Activated T-helper 1 cell treated with anti-CD3 and anti-CD28 coated beads, Interleukin-2, amount 50 U/mL, for 16 hours (primary cell): ENCODE data around the gene ADGRA3.
"Not testable (repeated sequence)": the region's sequence is repeated elsewhere in the genome, so short reads cannot be mapped to it uniquely, and the experiment has no call there.

Experiments used
- DNase-seq, 2 donors: peaks; one replicate each; pipeline ENCODE4 v3.0.0-alpha.2; 2020; ENCODE audit warnings: low read depth in 1 of 2, low spot score in 1 of 2

The ADGRA3 gene

DNA sequence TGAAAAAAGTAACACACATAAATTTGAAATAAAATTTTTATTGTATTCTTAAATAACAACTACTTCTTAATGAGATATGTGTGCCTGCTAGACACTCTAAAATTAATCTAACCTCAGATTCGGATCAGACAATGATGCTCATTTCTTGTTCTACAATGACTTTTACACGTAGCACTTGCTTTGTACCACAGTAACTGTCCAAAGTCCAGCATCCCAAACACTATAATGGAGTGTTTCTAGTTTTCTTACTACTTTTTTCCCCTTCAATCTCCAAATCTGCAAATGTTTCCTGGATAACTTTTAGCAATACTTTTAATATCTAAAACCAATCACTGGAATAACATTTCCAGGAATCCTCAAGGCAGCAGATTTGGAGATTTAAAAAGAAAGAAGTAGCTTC, 75.9 kb downstream of the ADGRA3 start:
- no peak for DNase-seq

DNA sequence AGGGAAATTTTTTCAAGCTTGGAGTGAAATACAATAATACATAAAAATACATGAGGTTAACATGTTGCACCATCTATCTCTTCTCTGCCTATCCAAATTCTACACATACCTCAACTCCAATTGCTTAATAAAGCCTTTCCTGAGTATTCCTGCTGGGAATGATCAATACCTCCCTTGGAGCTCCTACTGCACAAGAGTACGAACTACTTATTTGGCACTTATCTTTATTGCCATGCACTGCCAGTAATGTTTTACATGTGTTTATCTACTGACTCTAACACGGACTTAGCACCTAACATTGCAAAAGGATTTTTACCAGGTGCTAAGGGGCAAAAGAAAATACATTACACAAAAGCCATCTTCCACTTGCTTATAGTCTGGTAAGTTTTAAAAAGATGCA, 80.2 kb downstream of the ADGRA3 start:
- DNase-seq = no peak

DNA sequence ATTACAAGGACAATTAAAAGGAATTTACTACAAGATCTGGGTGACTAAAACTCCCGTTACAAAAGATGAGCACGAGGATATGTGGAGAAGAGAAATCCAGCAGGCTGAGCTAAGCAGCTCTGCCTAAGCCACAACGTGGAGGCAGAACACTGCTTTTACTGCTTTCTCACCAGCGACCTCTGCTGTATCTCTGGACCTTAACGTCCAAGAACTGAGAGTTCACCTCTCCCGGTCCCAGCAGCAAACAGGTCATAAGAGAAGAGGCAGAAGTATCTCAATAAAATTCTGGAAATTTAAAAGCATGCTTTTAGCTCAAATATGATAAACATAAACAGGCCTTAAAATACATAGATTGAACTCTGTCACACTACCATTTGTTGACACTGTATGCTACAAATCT, 81.0 kb downstream of the ADGRA3 start:
- DNase-seq = no peak

DNA sequence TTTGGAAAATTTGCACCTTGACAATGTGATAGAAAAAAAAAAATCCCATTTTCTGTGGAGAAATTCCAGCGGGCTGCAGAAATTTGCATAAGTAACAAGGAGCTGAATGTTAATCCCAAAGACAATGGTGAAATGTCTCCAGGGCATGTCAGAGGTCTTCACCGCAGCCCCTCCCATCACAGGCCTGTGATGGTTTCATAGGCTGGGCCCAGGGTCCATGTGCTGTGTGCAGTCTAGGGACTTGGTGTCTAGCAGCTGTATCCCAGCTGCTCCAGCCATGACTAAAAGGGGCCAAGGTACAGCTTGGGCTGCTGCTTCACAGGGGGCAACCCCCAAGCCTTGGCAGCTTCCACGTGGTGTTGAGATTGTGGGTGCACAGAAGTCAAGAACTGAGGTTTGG, 85.2 kb downstream of the ADGRA3 start:
- DNase-seq = no peak

DNA sequence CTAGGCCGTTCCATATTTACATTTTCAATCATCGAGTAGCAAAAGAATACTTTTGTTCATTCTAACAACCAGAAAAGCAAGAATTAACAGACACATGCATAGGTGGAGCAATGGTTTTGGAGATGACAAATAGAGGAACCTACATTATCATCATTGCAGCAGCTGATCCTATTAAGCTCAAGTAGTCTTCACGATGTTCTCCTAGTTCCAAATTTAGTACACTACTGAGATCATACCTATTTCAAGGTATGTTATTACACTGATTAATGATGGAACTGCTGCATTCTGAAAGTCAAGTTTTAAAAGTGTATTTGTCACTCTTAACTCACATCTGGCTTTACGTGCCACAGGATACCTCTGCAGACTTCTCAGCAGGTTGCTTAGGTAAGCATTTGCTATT, 87.4 kb downstream of the ADGRA3 start:
- DNase-seq = no peak

DNA sequence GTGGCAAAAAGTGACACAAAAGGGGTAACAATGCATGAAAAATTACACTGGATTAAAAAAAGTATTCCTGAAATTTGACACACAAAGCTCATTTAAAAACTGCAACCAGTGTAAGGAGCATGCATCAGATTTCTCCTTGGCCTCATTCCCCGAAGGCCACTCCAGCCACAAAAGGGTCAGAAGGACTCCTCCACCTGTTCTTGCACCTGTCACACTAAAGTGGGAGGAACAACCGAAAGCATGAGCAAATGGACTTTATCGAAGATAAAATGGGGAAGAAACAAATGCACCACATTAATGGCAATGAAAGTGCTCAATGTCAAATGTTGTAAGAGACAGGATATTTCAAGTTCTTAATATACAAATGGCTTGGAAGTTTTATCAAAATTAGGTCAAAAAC, 88.2 kb downstream of the ADGRA3 start:
- no peak for DNase-seq

DNA sequence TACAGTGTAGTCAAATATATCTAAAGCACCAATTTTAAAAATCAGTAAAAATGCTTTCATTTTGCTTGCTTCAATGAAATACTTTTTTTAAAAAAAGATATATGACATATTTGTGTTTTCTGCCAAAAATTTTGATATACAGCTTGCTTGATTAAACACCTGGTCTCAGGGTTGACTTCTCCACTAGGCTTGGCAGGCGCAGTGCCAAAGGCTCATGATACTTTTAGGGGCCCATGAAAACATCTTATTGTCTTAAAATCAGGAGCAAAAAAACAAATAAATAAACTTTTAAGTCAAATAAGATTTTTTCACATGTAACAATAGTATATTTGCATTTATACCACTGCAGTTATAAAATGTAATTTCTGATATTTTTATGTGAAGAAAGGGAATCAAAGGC, 95.6 kb downstream of the ADGRA3 start:
- DNase-seq = no peak

DNA sequence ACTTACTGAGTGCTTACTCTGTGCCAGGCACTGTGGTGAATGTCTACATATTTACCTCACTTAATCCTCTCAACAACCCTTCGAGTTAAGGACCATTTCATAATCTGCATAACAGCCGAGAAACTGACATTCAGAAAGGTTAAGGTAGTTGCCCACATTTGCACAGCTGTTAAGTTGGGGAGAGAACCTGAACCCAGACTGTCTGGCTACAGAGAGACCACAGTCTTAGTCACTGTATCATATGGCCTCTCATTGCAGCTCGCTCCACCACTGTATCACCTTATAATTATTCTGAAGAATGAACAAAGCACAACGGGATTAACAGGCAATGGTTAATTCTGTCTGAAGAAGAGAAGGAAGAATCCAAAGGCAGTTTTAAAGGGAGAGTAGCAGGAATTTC, 98.5 kb downstream of the ADGRA3 start:
- DNase-seq = no peak

DNA sequence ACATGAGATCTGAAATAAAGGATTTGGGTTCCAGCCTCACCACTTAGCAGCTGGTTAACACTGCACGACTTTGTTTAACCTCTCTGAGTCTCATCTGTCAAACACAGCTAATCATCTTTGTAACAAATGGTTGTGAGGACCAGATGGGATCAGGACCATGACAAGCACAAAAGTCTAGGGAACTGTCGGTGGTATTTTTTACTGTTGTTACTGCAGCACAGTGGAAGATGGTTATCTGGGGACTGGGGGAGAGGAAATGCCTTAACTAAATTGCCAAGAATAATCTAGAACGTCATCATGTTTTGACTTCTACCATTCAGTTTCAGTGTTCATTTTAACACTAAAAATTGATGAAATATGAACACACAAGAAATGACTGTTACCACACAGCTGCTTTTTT, 99.5 kb downstream of the ADGRA3 start:
- DNase-seq = no peak

DNA sequence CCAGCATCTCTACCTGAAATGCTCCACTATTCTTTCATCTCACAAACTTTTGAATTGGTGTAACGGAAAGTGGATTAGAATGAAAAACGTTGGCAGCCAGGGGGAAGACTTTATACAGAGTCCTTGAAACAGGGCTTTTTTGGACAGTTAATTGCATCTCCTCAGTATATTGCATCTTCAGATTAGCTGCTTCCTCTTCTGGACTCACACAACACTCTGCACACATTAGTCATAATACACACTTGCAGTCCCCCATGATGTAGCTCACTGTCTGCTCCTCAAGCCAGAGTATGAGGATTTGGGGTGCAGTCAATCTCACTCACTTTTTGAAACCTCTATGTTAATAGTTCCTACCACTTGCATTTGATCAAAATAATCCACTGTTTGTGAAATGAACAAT, 101.0 kb downstream of the ADGRA3 start:
- no peak for DNase-seq

DNA sequence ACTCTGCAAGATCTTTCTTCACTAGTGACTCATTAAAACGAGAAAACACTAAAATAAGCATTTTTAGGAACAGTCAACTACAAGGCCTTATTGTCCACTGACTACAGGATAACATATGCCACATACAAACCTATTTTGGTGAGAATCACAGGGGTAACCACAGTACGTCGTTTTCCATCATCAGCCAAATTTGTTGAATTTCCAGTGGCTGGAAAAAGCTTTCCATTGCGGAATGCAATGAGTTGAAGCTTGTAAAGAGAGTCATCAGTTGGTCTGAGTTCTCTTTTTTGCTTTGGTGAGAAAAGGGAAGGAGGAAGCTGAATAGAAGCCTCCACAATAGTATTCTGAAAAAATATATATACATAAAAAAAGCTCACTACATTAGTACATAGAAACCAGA, 102.4 kb downstream of the ADGRA3 start:
- DNase-seq = no peak

DNA sequence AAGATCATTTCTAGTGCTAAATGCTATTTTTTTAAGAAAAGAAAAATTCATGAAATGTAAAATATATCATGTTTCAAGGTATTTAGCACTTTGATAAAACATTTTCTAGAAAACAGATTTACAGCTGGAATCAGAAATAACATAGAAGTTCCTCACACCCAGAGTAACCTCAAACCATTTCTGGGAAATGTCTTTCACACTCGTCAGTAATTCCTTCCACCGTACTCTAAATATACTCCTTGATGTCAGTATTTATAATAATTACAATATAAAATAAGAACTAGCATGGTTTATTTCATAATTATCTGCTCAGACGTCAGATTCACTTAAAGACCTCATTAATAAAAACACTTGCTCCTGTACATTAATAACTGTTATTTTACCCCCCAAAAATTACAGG, 103.9 kb downstream of the ADGRA3 start:
- no peak for DNase-seq

DNA sequence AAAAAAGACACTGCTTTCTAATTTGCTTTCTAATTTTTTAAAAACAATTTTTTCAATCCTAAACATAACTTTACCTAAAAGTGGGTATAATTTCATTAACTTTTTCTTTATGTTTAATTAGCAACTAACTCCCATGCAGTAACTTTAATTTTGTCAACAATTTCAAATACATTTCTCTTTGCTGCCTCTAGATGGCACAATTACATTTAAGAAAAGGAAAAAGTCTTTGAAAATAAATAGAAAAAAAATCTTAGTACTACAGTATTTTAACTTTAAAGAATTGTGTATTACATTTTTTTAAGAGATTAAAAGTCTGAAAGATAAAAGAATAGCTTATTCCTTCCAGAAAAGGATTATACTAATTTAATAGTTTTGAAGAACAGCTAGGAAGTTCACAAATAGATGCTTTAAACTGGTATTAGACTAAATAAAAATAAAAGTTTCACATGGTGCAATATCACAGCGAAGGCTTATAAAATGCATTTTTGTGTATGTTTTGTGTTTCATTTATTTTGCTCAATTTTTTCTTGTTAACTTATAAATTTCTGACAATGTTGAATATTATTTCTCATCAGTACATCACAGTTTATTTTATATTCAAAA, 105.1 kb downstream of the ADGRA3 start:
- no peak for DNase-seq

DNA sequence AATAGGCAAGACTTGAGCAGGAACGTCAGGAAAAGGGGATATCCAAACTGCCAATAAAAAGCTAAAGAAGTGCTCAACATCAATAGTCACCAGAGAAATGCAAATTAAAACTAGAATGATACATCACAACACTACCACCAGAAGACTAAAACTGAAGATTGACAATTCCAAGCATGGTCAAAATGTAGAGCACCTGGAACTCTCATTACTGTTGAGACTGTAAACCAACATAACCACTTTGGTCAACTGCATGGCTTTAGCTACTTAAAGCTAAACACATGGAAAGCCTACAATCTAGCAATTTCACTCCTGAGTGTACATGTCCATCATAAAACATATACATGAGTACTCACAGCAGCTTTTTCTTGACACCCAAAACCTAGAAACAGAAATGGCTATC, 107.4 kb downstream of the ADGRA3 start:
- no peak for DNase-seq

DNA sequence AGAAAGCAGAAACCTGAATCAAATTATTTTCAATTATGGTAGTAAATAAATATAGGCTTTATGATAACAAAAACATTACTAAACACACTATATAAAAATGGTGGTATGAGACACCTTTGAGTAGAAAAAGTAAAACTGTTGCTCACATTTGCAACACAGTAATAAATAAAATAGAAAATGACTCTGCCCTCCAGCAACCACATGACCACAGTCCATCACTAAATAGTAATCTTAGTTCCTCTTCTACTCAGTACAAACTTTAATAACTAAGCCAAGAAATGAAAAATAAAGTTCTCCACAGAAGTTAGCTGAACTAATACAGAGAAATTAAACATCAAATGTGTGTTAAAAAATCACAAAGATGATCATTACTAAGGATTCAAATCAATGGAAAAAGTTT, 108.5 kb downstream of the ADGRA3 start:
- no peak for DNase-seq

DNA sequence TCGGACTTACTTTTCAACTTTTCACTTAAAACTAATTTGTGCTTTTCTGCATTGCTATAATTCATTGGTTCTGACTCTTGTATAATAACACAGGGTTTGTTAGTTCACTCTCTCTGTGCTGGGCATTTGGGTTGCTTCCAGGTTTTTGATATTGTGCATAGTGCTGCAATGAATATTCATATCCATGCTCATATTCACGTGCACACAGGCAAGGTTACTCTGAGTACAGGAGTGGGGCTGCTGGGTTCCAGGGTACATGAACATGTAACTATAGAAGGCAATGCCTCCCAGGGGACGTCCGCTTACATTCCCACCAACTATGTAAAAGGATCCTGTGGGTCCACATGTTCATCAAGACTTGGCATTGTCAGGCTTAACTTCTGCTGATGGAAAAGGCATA, 117.2 kb downstream of the ADGRA3 start:
- no peak for DNase-seq

DNA sequence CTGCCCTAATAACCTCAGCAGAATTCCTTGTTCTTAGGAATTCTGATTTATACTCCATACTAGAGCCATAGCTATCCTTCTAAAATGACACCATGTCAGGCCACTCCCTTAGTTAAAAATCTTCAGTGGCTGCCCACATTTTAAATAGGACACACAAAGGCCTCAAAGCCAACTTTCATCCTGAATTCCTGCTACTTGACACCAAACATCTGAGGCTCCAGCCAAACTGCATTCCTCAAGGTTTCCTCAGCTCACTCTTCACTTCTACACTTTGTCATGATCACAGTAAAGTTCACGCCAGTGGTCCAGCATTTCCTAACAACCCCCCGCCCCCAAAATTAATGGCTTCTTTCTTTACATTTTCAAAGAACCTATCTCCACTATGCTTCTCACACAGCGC, 124.3 kb downstream of the ADGRA3 start:
- no peak for DNase-seq

DNA sequence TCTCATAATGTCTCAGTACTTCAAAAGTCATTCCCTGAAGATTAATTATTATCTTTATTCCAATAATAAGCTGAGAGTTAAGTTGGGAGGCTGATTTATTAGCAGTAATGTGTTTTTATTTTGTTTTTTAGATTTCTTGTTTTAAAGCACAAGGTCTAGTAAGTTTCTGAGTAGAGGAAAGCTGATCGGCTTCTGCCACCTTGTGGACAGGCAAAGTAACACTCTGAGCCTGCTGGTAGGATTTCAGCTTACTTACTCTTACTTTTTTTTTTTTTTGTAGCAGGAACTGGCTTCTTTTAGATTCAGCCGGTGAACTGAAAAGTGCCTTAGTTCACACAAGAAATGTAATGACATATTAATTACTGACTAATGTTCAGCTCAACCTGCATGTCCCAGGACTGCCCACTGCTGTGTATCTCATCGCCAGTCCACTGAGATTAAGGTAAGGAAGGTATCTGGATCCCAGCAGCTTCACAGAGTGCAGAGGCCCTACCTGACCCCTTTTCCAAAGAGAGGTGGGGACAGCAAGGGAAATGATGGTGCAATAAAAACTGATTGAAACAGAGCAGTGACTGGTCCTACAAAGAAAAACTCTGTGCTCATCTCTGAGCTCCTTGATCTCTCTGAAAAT, 126.5 kb downstream of the ADGRA3 start:
- no peak for DNase-seq

DNA sequence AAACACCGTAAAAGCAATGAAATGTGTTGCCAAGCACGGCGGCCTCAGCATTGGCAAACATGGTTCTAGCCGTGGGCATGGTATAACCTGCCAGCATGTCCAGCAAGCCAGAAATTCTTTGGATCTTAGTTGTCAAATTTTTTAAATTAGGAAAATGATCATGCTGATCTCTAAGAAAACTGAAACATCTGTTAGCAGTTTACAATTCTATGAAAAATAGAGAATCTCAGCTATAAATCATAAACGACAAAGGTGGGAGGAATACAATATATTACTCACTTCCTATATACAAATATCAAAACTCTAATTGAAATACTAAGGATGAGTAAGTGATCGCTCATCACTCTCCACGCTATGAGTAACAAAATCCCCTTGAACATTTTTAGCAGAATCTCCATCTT, 130.3 kb downstream of the ADGRA3 start:
- no peak for DNase-seq

DNA sequence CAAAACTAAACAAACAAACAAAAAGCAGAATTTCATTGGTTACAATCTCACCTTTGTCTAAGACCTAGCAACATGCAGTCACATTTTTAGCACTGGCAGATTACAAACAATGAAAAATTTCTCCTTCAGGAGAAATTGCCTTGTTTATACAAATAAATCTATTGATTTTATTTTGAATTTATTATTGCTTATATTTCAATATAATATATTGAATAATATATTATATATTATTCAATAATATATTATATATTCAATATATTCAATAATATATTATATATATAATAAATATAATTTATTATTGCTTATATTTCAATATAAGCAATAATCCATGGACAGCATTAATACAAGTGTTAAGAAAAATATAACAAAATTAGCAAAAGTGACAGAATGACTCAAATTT, 131.7 kb downstream of the ADGRA3 start:
- DNase-seq = no peak

DNA sequence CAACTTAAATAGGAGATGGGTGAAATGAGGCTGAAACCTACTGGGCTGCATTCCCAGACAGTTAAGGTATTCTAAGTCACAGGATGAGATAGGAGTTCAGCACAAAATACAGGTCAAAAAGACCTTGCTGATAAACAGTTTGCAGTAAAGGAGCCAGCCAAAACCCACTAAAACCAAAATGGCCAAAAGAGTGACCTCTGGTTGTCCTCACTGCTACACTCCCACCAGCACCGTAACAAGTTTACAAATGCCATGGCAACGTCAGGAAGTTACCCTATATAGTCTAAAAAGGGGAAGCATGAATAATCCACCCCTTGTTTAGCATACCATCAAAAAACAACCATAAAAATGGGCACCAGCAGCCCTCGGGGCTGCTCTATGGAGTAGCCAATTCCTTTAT, 133.7 kb downstream of the ADGRA3 start:
- not testable (repeated sequence) for DNase-seq

DNA sequence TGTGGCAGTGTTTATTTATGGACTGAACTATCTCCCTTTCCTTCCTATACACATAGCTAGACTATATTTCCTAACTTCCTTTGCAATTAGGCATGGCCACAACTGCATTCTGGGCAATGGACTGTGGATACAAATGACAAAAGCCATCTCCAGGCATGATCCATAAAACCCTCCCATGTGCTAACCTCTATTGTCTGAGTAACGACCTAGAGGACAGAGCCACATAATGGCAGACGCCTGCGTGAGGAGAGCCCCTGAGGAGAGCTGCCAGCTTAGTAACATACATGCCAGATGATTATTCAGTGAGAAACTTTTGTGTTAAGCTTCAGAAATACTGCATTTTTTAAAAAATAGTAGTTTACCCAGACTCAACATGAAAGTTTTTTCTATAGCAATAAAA, 142.9 kb downstream of the ADGRA3 start:
- DNase-seq = no peak

DNA sequence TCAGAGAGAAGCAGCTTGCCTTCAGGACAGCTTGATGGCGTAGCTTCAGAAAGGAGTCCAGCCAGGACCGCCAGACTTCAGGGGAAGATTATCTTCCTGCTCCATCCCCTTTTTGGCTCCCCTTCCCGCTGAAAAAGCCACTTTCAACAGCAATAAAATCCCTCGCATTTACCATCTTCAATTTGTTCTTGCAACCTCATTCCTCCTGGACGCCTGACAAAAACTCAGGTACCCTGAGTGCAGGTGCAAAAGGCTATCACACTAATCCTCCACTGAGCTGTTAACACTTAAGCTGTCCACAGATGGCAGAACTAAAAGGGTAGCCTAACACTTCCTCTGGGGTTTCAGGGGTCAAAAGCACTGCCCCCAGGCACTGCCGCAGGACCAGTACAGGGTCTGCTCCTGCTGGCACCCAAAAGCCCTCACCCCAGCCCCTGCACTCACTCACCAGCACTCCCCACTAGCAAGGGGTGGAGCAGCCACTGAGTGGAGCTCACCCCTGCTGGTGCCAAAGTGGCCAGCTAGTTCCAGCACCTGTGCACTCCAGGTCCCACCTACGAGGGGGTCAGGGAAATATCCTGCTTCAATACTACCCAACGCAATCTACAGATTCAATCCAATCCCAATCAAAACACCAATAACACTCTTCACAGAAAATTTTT, 145.8 kb downstream of the ADGRA3 start:
- DNase-seq = no peak
